GM18951 (cell line): ENCODE measurements around the gene C4orf36.

ENCODE experiments used
- POLR2A ChIP-seq: IDR thresholded peaks from 4 replicates; pipeline ENCODE4 v1.6.1; 2011; ENCODE audit warnings: mild to moderate bottlenecking; ENCODE audit not compliant: insufficient read length, insufficient read depth; ENCODE audit errors: extremely low read depth
- in situ Hi-C: fragments of 300-500 bp; cut with MboI; formaldehyde crosslinking; loops from one replicate; pipeline ENCODE4 v1.12.0; 2022; ENCODE audit warnings: low sequenced_read_pairs, mixed read lengths, inconsistent platforms; ENCODE audit not compliant: unreplicated experiment

C4orf36 gene

DNA sequence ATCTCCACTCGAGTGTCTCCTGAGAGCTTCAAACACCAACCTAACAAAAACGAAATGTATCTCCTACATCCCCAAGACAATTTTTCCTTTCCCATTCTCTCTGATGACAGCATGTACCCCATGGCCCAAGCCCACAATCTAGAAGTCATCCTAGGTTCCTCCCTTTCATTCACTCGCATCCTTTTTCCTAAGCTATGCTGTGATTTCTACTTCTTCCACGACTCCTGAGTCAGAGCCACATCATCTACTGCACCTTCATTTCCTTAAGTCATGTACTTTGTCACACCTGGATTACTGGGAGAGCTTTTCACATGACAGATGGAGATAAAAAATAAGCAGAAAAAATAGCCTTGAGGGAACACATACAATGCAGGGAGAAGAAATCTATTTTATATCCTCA lies 20.1 kb downstream of the C4orf36 start:
- TF ChIP-seq POLR2A, result no peak
- in situ Hi-C loops, result no loop called here

GRCh38 chr4:86870442-86871069 lies 21.7 kb downstream of the C4orf36 start:
- in situ Hi-C loops, result no loop called here
- no peak for TF ChIP-seq POLR2A

DNA sequence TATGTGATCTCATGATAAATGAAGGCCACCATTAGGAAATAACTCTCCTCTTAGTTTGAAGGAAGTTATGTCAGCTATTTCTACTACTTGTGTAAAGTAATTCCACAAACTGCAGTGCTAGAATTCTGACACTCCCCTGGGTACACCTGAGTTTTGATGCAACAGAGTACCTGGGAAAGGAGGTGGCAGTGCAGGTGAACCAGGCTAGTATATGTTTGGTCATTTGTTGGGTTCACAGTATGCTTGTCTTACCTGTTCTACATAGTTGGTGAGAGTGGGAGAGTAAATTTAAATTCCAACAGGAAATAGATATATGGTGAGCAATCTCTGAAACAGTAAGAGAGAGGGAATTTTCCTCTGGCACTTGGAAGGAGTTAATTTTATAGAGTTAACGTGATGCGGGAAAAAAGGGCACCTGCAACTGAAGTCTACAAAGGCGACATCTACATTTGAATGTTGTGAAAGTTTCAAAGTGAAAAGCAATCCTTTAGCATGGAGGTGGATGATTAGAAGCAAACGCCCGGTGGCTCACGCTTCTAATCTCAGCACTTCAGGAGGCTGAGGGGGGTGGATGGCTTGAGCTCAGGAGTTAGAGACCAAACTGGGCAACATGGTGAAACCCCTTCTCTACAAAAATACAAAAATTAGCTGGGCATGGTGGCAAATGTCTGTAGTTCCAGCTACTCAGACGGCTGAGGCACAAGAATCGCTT lies 34.7 kb downstream of the C4orf36 start:
- in situ Hi-C loops, result no loop called here
- TF ChIP-seq POLR2A, result no peak

DNA sequence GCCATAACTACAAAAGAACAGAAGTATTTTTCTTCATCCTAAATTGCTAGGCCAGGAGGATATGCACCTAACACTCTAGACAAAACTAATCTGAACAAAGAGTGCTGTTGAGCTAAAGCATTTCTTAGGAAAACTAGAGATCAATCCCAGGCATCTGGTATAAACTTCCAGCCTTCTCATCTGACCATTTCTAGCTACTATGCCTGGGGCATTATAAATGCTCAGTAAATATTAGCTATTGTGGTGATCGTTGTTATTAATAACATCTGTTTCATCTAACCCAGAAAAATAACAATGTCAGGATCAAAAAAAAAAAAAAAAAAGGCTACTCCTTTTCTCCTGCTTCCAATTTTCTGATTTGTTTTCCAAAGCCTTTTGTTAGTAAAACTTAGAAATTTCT lies 35.3 kb downstream of the C4orf36 start:
- in situ Hi-C loops, result no loop called here

DNA sequence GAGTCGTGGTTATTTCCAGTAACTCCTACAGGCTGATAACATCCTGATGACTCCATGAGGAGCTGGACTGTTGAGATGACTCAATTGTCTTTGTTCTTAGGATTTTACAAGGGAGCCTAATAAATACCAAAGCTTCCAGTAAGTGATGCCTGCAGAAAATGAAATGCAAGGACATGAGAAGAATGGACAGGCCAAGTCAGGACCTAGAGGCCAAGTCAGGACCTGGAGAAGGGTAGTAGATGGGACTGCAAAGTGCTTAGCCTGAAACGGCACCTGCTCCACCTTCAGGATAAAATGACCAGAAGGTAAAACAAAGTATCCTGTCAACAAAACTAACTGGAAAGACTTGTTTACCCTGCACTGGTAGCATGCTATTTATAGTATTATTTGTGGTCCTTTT lies 36.6 kb downstream of the C4orf36 start:
- TF ChIP-seq POLR2A, result no peak
- in situ Hi-C loops, result no loop called here

More for the DNA sequence above, 35.3 kb downstream of the C4orf36 start:
- no peak for TF ChIP-seq POLR2A

DNA sequence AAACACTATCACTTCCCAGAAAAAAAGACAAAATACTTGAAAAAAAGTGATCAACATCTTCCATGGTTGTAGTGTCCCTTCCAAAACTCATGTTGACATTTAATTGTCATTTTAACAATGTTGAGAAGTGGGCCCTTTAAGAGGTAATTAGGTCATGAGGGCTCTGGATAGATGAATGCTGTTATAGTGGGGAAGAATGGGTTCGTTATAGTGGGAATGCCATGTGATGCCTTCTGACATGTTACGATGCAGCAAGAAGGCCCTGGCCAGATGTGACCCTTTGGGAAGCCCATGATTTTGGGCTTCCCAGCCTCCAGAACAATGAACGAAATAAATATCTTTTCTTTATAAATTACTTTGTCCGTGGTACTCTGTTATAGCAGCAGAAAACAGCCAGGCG lies 39.0 kb downstream of the C4orf36 start:
- no peak for TF ChIP-seq POLR2A
- in situ Hi-C loops, result no loop called here

GRCh38 chr4:86848732-86849619 lies 43.2 kb downstream of the C4orf36 start, which contains the start of gene SLC10A6:
Gene SLC10A6, minus strand, starts transcription at chr4:86849384. Its CDS starts 269 bp downstream, at chr4:86849115.
- in situ Hi-C loops, result no loop called here
- no peak for TF ChIP-seq POLR2A

DNA sequence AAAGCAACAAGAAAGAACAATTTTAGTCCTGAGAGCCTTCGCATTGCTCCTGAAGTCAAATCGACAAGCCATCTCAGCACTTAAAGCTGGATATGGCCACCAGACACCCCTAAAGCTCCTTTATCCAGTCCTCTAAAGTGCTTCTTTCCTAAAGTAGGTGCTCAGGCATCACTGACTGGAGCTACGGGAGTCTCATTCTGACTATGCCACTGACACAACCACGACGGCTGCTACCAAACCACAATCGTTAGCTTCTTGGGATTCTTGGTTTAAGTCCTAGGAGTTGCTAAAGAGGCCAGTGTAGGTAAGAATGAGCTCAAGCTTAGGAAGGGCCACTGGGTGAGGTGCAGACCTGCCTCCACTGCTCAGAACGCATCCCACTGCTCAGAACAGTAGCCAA lies 44.1 kb downstream of the C4orf36 start:
- in situ Hi-C loops, result no loop called here
- TF ChIP-seq POLR2A, result no peak

DNA sequence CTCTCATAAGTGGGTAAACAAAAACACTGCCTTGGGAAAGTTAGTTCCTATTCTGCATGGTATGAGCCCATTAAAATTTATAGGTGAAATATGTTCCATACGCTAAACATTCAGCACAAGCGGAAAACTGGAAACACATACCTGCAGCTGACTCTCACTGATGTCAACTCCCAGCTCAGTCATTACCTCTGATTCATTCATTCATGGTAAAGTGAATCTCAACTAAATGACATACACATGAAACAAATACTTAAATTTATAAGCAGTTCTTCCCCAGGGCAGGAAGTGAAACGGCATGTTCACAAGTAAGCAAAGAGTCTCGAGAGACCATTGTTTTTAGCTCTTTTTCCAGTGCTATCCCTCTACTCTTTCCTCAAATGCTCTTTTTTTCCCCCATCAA lies 44.7 kb downstream of the C4orf36 start:
- in situ Hi-C loops, result no loop called here
- TF ChIP-seq POLR2A, result no peak

GRCh38 chr4:86846921-86847320 lies 45.3 kb downstream of the C4orf36 start:
- TF ChIP-seq POLR2A, result no peak
- in situ Hi-C loops, result no loop called here

GRCh38 chr4:86845593-86845992 lies 46.6 kb downstream of the C4orf36 start:
- TF ChIP-seq POLR2A, result no peak
- in situ Hi-C loops, result no loop called here

- TF ChIP-seq POLR2A, result no peak
- in situ Hi-C loops, result no loop called here
Measured at GRCh38 chr4:86841309-86841708, 50.9 kb downstream of the C4orf36 start.

DNA sequence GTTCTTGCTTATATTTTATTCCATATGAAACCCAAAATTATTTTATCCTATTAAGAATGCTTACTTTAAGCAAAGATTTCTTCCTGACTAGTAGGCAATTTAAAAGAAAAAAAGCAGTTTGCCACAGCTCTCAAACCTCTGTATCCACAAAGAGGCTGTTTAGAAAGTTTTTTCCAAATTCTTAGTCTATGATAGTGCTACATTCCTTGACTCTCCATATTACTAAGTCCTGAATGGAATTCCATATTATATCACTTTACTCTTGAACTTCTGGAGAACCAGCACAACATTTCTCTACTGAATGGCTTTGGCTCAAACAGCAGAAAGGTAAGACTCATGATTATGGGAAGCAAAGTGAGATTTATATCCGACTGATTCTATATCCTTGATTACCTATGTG lies 51.4 kb downstream of the C4orf36 start:
- in situ Hi-C loops, result no loop called here
- no peak for TF ChIP-seq POLR2A
